Astrocyte of the spinal cord (primary cell): ENCODE measurements around the gene ST6GALNAC3.
"Not testable (repeated sequence)": the region's sequence is repeated elsewhere in the genome, so short reads cannot be mapped to it uniquely, and the experiment has no call there.

Experiments used
- DNase-seq: peaks from one replicate; pipeline ENCODE4 v3.0.0; 2011; ENCODE audit warnings: low read depth, low spot score
- H3K4me3 ChIP-seq: 2 replicates; pipeline ENCODE4 v1.5.1; 2011; ENCODE audit warnings: low read depth, mild to moderate bottlenecking, low read length, moderate library complexity
- in situ Hi-C: cut with HindIII; loops from 2 replicates; pipeline ENCODE4 v1.10.0; 2017; ENCODE audit warnings: low sequenced_read_pairs
- TF ChIP-seq, protein P1 (sequence below): IDR thresholded peaks from 2 replicates; pipeline ENCODE4 v1.5.1; 2012; ENCODE audit warnings: low read depth, mild to moderate bottlenecking, low read length, inconsistent platforms

ST6GALNAC3 gene

DNA sequence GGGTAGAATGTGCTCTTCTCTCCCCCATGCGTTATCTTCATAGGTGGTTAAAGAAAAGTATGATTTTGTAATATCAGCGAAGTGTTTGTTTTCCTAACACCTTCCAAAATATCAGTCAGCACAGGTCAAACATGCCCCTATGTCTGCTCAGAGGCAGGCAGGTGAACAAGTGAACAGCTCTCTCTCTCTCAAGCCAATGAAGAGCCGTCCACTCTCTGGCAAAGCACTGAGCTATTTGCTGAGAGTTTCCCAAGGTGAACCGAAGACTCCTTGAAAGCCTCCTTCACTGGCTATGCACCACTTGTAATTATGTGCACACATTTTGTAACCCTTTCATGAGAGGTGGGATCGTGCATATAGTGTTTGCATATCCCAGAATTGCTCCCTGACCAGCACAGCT is 47.7 kb downstream of the ST6GALNAC3 start:
- in situ Hi-C loops = no loop called here
- H3K4me3 ChIP-seq = no peak overlapping the region
- TF ChIP-seq, protein P1, sequence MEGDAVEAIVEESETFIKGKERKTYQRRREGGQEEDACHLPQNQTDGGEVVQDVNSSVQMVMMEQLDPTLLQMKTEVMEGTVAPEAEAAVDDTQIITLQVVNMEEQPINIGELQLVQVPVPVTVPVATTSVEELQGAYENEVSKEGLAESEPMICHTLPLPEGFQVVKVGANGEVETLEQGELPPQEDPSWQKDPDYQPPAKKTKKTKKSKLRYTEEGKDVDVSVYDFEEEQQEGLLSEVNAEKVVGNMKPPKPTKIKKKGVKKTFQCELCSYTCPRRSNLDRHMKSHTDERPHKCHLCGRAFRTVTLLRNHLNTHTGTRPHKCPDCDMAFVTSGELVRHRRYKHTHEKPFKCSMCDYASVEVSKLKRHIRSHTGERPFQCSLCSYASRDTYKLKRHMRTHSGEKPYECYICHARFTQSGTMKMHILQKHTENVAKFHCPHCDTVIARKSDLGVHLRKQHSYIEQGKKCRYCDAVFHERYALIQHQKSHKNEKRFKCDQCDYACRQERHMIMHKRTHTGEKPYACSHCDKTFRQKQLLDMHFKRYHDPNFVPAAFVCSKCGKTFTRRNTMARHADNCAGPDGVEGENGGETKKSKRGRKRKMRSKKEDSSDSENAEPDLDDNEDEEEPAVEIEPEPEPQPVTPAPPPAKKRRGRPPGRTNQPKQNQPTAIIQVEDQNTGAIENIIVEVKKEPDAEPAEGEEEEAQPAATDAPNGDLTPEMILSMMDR = no peak
- no peak for DNase-seq

DNA sequence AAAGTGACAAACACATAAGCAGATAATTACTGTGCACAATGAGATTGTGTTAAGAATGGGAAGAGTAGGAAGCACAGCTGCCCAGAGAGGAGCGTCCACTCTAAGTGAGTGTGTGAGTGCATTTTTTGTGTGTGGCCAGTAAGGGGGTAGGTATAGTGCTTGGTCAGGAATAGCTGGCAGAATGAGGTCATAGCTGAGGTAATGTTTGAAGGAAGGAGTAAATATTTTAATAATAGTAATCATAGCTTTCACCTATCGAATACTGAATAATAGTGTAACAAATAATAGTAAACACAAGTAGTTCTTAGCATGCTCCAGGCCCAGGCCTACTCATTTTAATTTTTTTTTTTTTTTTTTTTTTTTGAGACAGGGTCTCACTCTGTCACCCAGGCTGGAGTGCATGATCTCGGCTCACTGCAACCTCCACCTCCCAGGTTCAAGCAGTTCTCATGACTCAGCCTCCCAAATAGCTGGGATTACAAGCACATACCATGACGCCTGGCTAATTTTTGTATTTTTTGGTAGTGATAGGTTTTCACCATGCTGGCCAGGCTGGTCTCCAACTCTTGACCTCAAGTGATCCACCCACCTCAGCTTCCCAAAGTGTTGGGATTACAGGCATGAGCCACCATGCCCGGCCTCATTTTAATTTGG is 49.0 kb downstream of the ST6GALNAC3 start:
- in situ Hi-C loops, DNase-seq, H3K4me3 ChIP-seq: not testable (repeated sequence)

DNA sequence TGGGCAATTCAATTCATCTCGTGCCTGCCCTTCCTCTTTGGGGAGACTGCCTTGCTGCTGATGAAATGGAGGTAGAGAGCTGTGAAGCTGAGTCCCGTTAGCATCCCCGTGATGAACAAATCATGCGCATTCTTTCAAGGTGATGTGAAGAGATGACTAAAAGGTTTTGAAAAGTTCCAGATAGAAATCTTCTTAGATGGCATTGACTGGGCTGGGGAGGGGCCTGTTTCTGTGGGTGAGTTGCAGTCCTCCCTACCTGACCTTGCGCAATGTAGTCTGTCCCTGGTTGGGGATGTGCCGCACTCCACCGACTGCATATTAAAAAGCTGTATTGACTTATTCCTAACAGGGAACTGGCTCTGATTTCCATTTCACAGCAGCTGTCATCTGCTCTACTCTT is 49.6 kb downstream of the ST6GALNAC3 start:
- in situ Hi-C loops = no loop called here
- TF ChIP-seq, protein P1 = no peak
- DNase-seq = no peak
- H3K4me3 ChIP-seq = no peak overlapping the region

DNA sequence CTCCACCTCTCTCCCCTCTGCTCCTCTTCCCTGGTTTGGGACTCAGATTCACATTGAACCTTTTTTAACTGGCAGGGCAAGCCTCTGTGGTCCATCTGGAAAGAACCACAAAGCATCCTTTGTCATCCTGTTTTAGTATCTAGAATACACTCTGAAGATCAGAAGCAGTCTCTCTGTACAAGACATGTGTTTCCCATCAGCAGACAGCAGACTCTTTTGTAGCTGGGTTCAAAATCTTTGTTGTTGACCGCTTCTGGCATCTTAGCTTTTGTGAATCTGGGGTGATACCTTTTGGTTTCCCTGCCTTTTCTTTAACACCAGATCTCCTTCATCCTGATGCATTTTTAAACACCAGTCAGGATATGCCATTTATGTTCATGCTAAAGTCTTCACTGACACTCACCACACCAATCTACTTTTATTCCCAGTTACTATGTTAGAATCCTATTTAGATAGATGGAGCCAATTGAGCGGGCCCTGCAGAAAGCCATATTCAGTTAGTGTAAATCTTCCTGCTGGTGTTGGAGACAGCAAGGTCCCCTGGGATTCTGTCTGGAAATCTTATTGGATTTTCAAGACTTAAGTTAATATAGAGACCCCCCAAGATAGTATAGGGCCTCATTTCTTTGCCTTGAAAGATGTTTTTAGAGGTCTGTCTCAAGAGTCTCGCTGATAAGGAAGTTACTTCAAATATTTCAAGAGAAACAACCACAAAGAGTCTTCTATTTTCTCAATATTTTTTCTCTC is 51.1 kb downstream of the ST6GALNAC3 start:
- in situ Hi-C loops = no loop called here
- no peak for DNase-seq
- H3K4me3 ChIP-seq = no peak overlapping the region
- TF ChIP-seq, protein P1 = no peak

DNA sequence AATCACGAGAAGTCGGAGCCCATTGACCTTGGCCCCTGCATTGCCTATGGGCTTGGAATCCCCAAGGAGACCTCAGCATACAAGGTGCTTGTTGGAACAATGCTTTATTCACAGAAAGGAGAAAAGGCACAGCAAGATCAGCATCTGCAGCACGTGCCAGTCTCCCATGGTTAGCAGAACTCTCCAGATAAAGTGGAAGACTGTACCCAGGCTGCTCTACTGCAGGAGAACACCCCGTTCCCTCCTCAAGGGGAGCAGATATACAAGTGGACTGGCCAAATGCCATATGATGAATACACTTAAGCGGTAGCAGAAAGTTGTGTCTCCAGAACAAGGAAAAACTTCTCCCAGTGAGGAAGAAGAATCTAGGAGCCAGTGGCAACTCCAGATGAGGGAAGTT is 53.5 kb downstream of the ST6GALNAC3 start:
- TF ChIP-seq, protein P1 = no peak
- DNase-seq = no peak
- in situ Hi-C loops = no loop called here
- H3K4me3 ChIP-seq = no peak overlapping the region

DNA sequence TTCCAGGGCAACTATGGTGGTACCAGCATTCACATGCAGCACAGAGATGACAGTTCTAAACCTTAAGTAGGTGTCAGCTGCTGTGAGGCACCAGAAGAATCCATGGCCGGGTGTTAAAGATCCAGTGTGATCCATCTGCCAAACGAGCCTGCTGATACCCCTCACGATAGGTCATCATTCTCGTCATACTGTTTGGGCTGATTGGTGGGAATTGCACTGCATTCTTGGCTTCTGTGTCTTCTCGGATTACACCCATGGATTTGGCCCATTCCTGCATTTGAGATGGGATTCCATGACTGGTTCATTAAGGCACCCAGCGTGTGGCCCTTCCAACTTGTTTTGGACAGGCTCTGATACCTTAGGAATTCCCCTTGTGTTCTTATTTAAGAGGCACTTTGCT is 55.2 kb downstream of the ST6GALNAC3 start:
- TF ChIP-seq, protein P1 = no peak
- DNase-seq = no peak
- in situ Hi-C loops = no loop called here
- H3K4me3 ChIP-seq = no peak overlapping the region

DNA sequence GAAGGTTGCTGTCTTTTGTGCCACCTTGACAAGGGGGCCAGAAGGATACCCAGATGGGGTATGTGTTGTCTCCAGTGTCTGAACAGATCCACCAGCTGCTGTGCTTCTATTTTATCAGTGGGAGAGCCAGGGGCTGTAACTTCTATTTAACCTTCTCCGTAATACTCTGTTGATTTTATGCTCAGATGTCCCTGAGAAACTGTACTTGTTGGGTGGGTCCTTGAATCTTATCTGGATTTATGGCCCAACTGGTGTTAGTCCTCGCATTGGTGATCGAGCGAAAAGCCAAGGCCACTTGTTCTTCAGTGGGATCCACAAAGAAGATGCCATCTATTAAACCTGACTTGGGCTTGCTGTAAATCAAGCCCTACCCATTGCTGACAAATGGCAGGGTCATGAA is 56.4 kb downstream of the ST6GALNAC3 start:
- TF ChIP-seq, protein P1 = no peak
- in situ Hi-C loops = no loop called here
- no peak for DNase-seq
- H3K4me3 ChIP-seq = no peak overlapping the region
